AG09319 (cell line): ENCODE results near the gene WWC2.

ENCODE experiments used
- DNase-seq: peaks from one replicate; pipeline ENCODE4 v3.0.0-alpha.2; 2010; ENCODE audit warnings: low read depth; ENCODE audit errors: extremely low read depth
- TF ChIP-seq, protein P1 (sequence below): IDR thresholded peaks from 2 replicates; pipeline ENCODE4 v1.5.1; 2011; ENCODE audit warnings: low read depth, mild to moderate bottlenecking, inconsistent platforms, low read length, moderate library complexity

The WWC2 gene

DNA sequence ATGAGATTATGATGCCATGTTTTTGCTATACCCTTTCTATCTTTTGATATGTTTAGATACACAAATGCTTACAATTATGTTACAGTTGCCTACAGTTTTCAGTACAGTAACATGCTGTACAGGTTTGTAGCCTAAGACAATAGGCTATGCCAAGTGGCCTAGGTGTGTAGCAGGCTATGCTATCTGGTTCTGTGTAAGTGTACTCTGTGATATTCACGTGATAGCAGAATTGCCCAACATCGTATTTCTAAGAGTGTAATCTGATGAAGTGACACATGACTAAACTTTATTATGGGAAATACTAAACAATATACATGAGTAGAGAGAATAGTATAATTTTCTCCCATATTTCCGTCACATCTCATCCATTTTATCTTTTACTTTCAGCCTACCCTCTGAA lies 124.0 kb downstream of the WWC2 start:
- TF ChIP-seq, protein P1, sequence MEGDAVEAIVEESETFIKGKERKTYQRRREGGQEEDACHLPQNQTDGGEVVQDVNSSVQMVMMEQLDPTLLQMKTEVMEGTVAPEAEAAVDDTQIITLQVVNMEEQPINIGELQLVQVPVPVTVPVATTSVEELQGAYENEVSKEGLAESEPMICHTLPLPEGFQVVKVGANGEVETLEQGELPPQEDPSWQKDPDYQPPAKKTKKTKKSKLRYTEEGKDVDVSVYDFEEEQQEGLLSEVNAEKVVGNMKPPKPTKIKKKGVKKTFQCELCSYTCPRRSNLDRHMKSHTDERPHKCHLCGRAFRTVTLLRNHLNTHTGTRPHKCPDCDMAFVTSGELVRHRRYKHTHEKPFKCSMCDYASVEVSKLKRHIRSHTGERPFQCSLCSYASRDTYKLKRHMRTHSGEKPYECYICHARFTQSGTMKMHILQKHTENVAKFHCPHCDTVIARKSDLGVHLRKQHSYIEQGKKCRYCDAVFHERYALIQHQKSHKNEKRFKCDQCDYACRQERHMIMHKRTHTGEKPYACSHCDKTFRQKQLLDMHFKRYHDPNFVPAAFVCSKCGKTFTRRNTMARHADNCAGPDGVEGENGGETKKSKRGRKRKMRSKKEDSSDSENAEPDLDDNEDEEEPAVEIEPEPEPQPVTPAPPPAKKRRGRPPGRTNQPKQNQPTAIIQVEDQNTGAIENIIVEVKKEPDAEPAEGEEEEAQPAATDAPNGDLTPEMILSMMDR = no peak

DNA sequence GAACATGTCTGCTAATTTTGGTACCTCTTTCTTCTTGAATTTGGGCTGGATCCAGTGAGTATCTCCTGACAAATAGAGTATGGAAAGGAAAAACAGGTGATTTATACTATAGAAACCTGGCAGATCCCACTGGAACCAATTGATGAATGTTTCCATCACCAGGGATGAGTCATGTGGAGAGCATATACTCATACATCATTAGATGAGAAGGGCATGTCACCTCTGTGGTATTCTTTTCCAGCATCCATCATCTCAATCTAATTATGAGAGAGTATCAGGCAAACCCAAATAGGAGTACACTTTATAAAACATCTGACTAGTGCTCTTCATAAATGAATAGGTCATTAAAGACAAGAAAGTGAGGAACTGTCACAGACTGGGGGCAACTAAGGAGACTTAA lies 130.3 kb downstream of the WWC2 start:
- no peak for DNase-seq
- TF ChIP-seq, protein P1 = no peak

More for the DNA sequence above, 124.0 kb downstream of the WWC2 start:
- no peak for DNase-seq

DNA sequence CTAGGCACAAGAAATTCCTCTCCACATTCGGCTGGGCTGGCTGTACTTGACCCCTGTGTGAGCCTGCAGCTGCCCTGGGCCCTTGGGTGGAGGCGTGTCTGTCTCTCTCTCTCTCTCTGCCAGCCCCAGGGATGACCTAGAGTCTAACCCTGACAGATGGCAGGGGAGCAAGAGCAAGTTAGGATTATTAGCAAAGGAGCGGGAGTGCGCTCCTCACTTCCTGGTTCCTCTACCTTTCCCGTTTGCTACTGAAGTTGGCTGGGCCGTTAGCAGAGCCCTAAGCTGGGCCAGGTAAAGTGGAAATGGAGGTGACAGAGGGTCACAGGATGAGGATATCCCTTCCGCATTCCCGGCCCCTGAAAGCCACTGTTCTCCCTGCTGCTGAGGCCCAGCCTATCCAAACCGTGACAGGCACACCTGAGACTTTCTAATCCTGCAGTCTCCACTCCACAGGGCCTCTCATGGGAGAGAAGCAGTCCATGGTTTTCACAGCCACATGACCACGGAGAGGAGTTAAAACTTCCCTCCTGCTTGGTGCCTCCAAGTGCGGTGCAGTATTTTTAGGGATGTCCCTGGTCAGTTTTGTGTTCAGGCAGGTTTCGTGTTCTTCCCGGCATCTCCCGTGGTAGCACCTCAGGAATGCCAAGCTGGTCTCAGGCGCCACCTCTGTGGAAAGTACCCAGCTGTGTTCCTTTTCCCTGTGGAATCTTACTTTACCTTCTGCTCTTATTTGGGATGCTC lies 141.7 kb downstream of the WWC2 start:
- no peak for DNase-seq
- TF ChIP-seq, protein P1 = no peak

DNA sequence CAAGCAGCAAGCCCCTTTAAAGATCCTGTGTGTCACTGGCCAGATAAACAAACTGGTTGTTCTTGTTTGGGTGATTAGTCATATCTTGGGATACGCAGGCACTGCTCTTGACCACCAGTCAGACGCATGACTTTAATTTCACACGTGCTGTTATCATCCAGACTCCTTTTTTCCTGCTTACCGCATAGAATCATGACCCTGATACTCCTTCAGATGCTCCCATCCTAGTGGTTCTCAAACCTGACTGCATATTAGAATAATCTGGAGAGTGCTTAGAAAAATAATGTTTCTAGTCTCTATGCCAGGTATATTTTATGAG lies 142.2 kb downstream of the WWC2 start:
- DNase-seq = no peak
- TF ChIP-seq, protein P1 = no peak

DNA sequence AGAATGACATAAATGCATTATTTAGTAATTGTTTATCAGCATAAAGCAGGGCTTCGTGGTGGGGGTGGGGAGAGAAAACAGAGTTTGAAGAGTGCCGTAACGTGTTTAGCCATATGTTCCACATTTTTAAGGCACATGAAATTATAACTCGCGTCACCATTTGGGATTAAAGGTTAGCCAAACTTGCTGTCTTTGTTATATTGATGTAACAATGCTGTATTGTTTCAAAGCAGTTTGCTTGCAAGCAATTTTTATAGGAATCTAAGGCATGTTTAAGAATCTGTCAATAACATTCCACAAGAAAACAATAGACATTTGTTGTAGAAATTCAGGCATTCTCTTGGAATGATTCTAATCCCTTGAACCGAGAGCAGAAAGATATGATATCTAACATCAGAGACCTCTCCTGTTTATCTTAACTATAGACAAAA lies 142.7 kb downstream of the WWC2 start:
- TF ChIP-seq, protein P1 = no peak
- no peak for DNase-seq

DNA sequence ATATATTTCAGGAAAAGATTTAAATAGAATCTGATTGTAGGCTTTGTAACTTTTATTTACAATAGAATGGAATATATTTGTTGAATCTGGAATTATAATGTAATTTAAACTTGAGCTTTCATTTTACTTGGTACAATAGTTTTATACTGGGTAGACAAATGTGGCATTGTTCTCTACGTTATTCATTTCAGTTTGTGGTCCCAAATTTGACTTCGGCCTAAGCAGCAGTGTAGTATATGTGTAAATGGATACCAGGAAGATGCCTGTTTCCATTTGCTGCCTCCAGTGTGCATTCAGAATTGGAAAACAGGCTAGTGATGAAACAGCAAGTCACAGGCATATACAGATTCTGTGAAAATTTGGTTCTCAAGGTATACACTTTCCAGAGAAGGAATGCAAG lies 143.2 kb downstream of the WWC2 start:
- TF ChIP-seq, protein P1 = no peak
- no peak for DNase-seq

DNA sequence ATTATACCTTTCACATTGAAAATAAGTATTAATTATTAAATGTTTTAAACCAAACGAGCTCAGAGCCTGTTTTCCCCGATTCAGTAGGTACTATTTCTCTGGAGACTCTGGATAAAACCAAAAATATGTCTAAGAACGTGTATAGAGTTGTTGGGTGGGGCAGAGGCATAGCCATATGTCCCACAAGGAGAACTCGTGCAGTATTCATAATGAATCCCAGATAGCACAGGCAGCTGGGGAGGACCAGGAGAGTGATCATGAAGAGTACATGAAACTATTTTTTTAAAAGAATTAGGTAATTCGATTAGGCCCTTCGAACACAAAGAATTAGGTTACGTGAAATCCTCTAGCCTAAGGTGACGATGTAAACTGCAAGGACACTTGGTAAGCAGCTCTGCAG lies 145.0 kb downstream of the WWC2 start:
- DNase-seq = no peak
- TF ChIP-seq, protein P1 = no peak
